Uterus (tissue), 2 donors: ENCODE measurements around the gene LRRC3C.

Experiments
- CTCF ChIP-seq, 4 experiments: fragments of 200-600 bp in 2 of 4; fragments of 450-650 bp in 2 of 4; sonication (generic) in 2 of 4; IDR thresholded peaks; one replicate each; pipeline ENCODE4 v1.5.1; 2016 to 2019; ENCODE audit warnings: antibody characterized with exemption in 4 of 4, mild to moderate bottlenecking in 2 of 4, moderate library complexity in 1 of 4
- POLR2A ChIP-seq, 2 donors: fragments of 450-650 bp; IDR thresholded peaks; one replicate each; pipeline ENCODE4 v1.6.1; 2016; ENCODE audit warnings: antibody characterized with exemption in 2 of 2, mild to moderate bottlenecking in 1 of 2, moderate library complexity in 1 of 2

GRCh38 chr17:39929646-39930407, 2.3 kb downstream of the LRRC3C start:
- no peak for TF ChIP-seq CTCF (IDR thresholded peaks at IDR 0.05)
- TF ChIP-seq POLR2A (IDR thresholded peaks at IDR 0.05) = no peak
